ENCODE measurements around the gene CEP170B.
"Not testable (repeated sequence)": the region's sequence is repeated elsewhere in the genome, so short reads cannot be mapped to it uniquely, and the experiment has no call there.

CEP170B gene

GRCh38 chr14:104865081-104865630 is at the start of gene CEP170B:
TSS of gene CEP170B (plus strand) at chr14:104865268. CDS start at chr14:104868451, 3,183 bp downstream.
- peak; percentile 33 to 61 for DNase-seq

GRCh38 chr14:104816616-104816884 is 48.5 kb upstream of the CEP170B start:
- no peak for DNase-seq

DNA sequence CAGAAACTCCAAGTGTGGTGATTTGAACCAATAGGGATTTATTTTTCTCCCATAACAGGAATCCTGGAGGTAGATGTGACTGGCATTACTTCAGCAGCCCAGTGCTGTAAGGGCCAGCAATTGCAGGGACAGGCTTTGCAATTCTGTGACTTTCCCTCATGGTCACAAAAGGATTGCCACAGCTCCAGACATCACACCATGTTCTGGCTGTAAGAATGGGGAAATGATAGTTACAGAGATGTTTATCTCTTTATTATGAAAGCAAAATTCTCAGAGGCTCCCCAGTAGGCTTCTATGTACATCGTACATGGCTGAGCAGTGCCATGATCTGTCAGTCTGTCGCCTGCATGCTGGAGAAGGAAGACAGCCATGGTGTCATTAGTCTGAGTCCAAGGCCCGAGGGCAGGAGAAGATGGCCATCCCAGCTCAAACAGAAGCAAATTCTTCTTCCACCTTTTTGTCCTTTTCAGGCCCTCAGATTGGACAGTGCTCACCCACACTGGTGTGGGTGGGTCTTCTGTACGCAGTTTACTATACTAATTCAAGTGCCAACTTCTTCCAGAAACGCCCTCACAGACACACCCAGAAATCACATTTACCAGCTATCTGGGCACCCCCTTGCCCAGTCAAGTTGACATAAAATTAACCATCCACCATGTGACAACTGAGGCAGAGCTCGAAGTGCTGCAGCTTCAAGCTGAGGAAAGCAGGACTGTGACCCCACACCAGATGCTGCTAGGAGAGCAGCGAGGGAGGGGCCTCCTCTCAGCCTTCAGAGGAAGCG is 46.9 kb upstream of the CEP170B start:
- no peak for DNase-seq

GRCh38 chr14:104818714-104819161 is 46.3 kb upstream of the CEP170B start:
- no peak for DNase-seq

GRCh38 chr14:104819361-104819781 is 45.7 kb upstream of the CEP170B start:
- no peak for DNase-seq

DNA sequence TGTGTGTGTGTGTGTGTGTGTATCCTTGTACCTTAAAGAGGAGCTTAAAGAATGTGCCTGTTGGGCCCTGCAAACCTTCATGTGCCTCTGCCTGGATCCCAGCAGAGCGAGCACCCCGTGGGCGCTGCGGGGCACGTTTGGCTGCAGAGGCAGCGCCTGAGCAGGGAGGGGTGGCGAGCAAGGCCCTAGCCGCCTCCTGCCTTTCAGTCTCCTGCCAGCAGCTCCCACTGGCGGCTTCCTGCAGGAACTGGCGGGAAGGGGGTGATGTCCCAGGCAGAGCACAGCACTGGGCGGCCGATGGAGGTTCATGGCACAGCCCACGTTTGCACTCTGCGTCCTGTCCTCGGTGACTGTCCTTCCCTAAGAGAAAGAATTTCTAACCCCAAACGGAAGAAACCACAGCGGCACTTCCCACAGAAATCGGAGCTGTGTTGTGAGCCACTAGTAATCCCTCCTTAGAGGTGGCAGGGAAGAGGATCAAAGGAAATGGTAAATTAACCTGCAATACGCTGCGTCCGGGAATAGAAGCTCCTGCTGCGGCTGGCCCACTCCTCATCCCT is 44.3 kb upstream of the CEP170B start:
- no peak for DNase-seq

DNA sequence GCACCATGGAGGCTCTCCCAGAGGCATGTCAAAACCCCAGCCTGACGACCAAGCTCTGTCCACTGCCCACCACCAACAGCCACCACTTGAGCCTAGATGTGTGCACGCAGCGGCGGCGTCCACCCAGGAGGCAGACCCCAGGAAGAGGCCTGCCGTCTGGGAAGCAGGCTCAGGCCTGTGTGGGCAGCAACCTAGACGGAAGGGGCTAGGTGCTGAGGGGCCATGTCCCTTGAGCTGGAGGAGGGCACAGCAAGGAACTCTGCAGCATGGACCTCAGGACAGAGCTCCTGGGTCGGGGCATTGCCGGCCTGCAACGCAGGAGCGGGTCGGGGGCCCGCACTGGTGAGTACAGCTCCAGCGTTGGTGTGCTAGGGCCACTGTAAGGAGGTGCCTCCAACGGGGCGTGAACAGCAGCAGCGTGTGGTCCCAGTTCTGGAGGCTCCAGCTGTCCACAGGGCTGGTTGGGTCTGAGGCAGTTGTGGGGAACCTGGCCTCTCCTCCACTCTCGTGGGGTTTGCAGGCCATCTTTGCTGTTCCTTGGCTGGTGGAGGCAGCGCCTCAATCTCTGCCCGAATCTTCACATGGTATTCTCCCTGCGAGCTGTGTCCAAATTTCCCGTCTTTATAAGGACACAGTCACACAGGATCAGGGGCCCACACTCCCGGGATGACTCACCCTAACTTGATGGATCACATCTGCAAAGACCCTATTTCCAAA is 43.7 kb upstream of the CEP170B start:
- DNase-seq, result no peak

- no peak for DNase-seq
Measured at GRCh38 chr14:104821971-104822608, 43.0 kb upstream of the CEP170B start.

GRCh38 chr14:104822821-104823615 is 42.0 kb upstream of the CEP170B start:
- DNase-seq, result no peak

- no peak for DNase-seq
Measured at GRCh38 chr14:104824353-104824997, 40.6 kb upstream of the CEP170B start.

DNA sequence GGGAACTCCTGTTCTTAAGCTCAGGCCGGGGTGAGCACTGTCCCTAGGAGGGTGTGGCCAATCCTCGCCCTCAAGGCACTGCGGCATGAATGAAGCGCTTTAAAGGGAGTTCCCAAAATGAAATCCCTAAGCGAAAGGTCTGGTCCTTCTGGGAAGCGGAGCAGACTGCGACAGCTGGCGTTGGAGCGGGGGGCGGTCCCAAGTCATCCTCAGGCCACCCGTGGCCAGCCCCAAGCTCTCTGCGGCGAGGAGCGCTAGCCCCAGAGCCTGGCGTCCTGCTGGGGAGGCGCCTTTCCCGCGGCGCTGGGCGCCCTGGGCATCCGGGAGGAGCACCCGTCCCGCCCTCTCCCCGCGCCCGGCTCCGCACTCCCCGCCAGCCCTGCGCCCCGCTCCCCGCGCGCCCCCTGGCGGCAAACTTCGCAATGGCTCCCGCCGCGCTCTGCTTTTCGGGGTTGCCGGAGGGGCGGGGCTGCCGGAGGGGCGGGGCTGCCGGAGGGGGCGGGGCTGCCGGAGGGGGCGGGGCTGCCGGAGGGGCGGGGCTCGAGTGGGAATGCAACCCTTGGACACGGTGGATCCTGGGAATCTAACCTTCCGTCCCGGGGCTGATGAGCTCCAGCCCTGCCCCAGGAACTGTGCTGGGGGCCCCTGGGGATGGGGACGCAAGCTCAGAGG is 38.7 kb upstream of the CEP170B start:
- DNase-seq, result peak; percentile 88 to 90

GRCh38 chr14:104826861-104827176 is 38.2 kb upstream of the CEP170B start:
- no peak for DNase-seq

GRCh38 chr14:104827177-104828055 is 37.7 kb upstream of the CEP170B start:
- peak; percentile 68 to 70 for DNase-seq

DNA sequence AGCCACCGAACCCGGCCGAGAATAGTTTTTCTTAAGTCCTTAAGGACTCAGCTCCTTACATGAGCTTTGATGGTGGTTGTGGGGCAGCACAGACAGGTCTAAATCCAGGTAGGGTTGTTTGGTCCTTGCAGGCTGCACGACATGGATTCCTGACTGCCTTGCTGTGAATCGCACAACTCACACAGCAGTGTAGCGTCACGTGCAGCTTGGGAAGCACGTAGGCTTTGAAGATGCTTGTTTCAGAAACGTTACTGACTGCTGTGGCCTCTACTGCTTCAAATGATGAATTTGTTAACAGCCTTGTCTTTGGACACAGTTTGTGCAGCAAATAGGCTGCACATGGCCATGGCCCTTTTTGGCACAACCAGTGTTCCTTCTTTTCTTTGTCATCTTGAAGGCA is 34.3 kb upstream of the CEP170B start:
- DNase-seq, result no peak

DNA sequence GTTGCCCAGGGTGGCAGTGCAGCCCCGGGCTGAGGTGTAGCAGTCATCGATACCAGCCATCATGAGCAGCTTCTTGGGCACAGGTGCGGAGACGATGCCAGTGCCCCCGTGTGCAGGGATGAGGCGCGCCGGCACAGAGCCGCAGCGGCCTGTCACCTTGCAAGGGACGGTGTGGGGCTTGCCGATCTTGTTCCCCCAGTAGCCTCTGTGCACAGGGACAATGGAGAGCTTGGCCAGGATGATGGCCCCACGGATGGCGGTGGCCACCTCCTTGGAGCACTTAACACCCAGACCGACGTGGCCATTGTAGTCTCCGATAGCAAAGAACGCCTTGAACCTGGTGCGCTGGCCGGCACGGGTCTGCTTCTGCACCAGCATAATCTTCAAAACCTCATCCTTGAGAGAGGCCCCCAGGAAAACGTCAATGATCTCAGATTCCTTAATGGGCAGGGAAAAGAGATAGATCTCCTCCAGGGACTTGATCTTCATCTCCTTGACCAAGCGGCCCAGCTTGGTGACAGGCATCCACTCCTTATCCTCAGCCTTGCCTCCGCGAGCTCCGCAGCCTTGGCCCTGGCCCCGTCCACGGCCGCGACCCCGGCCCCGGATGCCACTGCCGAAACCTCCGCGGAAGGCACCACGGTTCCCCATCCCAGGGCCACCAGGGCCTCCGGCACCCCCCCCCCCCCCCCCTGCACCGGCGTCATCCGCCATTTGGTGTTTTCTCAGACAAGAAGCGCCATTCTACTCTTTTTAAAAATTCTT is 28.7 kb upstream of the CEP170B start:
- not testable (repeated sequence) for DNase-seq

- no peak for DNase-seq
Measured at GRCh38 chr14:104841730-104842129, 23.3 kb upstream of the CEP170B start.

GRCh38 chr14:104843006-104843405 is 22.1 kb upstream of the CEP170B start:
- DNase-seq, result no peak

DNA sequence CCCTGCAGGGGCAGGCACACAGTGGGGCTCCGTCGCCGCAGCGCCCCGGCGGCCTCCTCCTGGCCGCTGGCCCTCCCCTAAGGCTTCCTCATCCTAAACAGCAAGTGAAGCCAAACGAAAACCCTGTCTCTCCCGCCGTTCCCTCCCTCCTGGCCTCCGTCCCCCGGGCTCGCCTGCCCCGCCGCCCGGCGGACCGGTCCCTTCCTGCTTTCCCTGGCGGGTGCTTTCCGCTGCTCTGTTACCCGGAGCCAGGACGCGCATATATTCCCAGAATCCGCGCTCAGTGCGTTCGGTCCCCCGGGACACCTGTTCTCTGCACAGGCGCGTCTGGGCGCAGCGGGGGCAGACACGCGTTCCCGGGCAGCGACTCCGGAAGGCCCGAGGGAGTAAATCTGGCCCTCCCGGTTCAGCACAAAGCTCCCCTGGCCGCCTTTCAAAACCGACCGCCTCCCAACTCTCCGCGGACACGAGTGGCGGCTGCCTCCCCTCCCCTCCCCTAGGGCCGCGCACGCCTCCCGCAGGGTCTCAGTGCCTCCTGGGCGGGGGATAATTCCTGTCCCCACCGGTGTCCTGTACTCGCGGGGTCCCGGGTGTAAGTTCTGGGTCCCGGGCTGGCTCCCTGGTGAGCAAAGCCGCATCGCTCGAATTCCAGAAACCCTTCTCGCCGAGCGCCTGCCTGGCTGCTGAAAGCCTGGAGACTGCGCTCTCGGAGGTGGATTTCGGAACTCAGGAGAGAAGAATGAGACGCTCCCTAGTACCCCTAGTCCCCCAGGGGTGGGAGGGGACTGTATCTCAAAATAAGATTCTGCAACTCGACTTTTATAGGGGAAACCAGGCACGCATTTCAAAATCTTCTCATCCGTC is 21.4 kb upstream of the CEP170B start:
- no peak for DNase-seq

Measured in CD4-positive, alpha-beta T cell treated with Interleukin-4 for 1 hour (primary cell).